H1 (cell line): ENCODE measurements around the gene CELF2. TPM values are rescaled to one million over a fixed set of nuclear protein-coding genes. Genes with fewer than 3 reads are reported as not detected.

Source experiments
- CTCF ChIA-PET: fragments of 300-600 bp; sonication (Branson Sonifier 250); formaldehyde crosslinking; loops from one replicate; lab custom pipeline; 2021; ENCODE audit not compliant: partially characterized antibody; lab: Charles Lee
- POLR2A ChIA-PET: fragments of 300-600 bp; sonication (Branson Sonifier 250); formaldehyde crosslinking; loops from one replicate; lab custom pipeline; 2021; ENCODE audit warnings: inconsistent platforms; ENCODE audit not compliant: partially characterized antibody; lab: Charles Lee
- DNase-seq, 2 experiments: peaks; one replicate each; pipeline versions ENCODE4 v3.0.0 to v3.0.0-alpha.2; 2010 to 2022; ENCODE audit warnings: low spot score in 2 of 2, low read depth in 1 of 2, mixed read lengths in 1 of 2
- FAIRE-seq: peaks from 2 replicates; lab custom pipeline; 2011; peaks lifted over from hg19 to GRCh38; lab: Jason Lieb, UNC
- H2AFZ ChIP-seq: 2 replicates; pipeline ENCODE4 v1.8.1; 2012; ENCODE audit warnings: low read length, inconsistent platforms
- H2AK5ac ChIP-seq: 2 replicates; pipeline ENCODE4 v1.6.1; 2013; ENCODE audit warnings: low read depth, low read length
- H2BK120ac ChIP-seq: replicated peaks from 2 replicates; pipeline ENCODE3; 2013; ENCODE audit warnings: low read depth, low read length, inconsistent platforms
- H2BK12ac ChIP-seq: 2 replicates; pipeline ENCODE4 v1.6.1; 2013; ENCODE audit warnings: low read depth, low read length
- H2BK15ac ChIP-seq: 2 replicates; pipeline ENCODE4 v1.6.1; 2013; ENCODE audit warnings: low read length
- H2BK20ac ChIP-seq: 2 replicates; pipeline ENCODE4 v1.6.1; 2013; ENCODE audit warnings: low read length
- H2BK5ac ChIP-seq: 2 replicates; pipeline ENCODE4 v1.6.1; 2013; ENCODE audit warnings: low read depth, low read length
- H3K14ac ChIP-seq: 2 replicates; pipeline ENCODE4 v1.6.1; 2013; ENCODE audit warnings: inconsistent platforms; ENCODE audit not compliant: insufficient read length
- H3K18ac ChIP-seq: 2 replicates; pipeline ENCODE4 v1.6.1; 2013; ENCODE audit warnings: low read length; ENCODE audit errors: extremely low read depth
- H3K23ac ChIP-seq: 2 replicates; pipeline ENCODE4 v1.6.1; 2013; ENCODE audit warnings: inconsistent platforms; ENCODE audit not compliant: insufficient read length
- H3K23me2 ChIP-seq: 2 replicates; pipeline ENCODE4 v1.6.1; 2013; ENCODE audit warnings: low read depth, low read length
- H3K27ac ChIP-seq: 2 replicates; pipeline ENCODE4 v1.6.1; 2011; ENCODE audit warnings: low read depth, low read length, inconsistent platforms
- H3K27me3 ChIP-seq, 4 experiments: replicated peaks in 1 of 4; 1 replicate in 1 of 4; 2 replicates in 3 of 4; pipeline versions ENCODE4 v1.6.1 to v1.8.1; 2011 to 2013; ENCODE audit warnings: low read length in 3 of 4, mild to moderate bottlenecking in 3 of 4, inconsistent platforms in 2 of 4, mixed read lengths in 2 of 4, moderate library complexity in 1 of 4; ENCODE audit not compliant: control insufficient read depth in 3 of 4, insufficient read depth in 3 of 4; ENCODE audit errors: extremely low read depth in 1 of 4
- H3K36me3 ChIP-seq, 4 experiments: 2 replicates each; pipeline versions ENCODE4 v1.6.1 to v1.8.1; 2011 to 2013; ENCODE audit warnings: mild to moderate bottlenecking in 4 of 4, low read length in 3 of 4, moderate library complexity in 2 of 4, control low read depth in 1 of 4, inconsistent platforms in 1 of 4; ENCODE audit not compliant: insufficient read depth in 4 of 4, control insufficient read depth in 2 of 4
- H3K4ac ChIP-seq: replicated peaks from 2 replicates; pipeline ENCODE3; 2013; ENCODE audit warnings: low read length, low read depth, mixed read lengths, inconsistent platforms; ENCODE audit not compliant: insufficient read length
- H3K4me1 ChIP-seq, 4 experiments: replicated peaks in 1 of 4; 1 replicate in 1 of 4; 2 replicates in 3 of 4; pipeline versions ENCODE4 v1.6.1 to v1.8.1; 2011 to 2013; ENCODE audit warnings: low read length in 3 of 4, inconsistent platforms in 2 of 4, mixed read lengths in 1 of 4; ENCODE audit not compliant: insufficient read depth in 4 of 4, control insufficient read depth in 3 of 4
- H3K4me2 ChIP-seq, 2 experiments: 2 replicates each; pipeline versions ENCODE4 v1.6.1 to v1.8.1; 2011 to 2013; ENCODE audit warnings: low read depth in 2 of 2, low read length in 2 of 2, control low read depth in 1 of 2, inconsistent platforms in 1 of 2, mild to moderate bottlenecking in 1 of 2; ENCODE audit not compliant: insufficient read depth in 1 of 2
- H3K4me3 ChIP-seq, 4 experiments: fragments of 200-600, 300-600 bp in 1 of 4; sonication (generic), shearing (Covaris generic), sonication (Bioruptor Twin) in 1 of 4; 2 replicates each; pipeline versions ENCODE4 v1.5.1 to v1.8.1; 2011 to 2016; ENCODE audit warnings: low read length in 4 of 4, low read depth in 3 of 4, control low read depth in 2 of 4, inconsistent platforms in 2 of 4, mild to moderate bottlenecking in 2 of 4, mixed read lengths in 1 of 4, moderate library complexity in 1 of 4; ENCODE audit not compliant: insufficient read depth in 2 of 4; ENCODE audit errors: extremely low read depth in 1 of 4
- H3K56ac ChIP-seq: replicated peaks from 2 replicates; pipeline ENCODE3; 2013; ENCODE audit warnings: low read depth, mild to moderate bottlenecking, mixed read lengths, low read length, inconsistent platforms; ENCODE audit not compliant: insufficient read length
- H3K79me1 ChIP-seq: 2 replicates; pipeline ENCODE4 v1.6.1; 2013; ENCODE audit warnings: low read depth, low read length, control low read depth
- H3K79me2 ChIP-seq, 2 experiments: 2 replicates each; pipeline versions ENCODE4 v1.6.1 to v1.8.1; 2012 to 2013; ENCODE audit warnings: low read length in 2 of 2, mild to moderate bottlenecking in 2 of 2, inconsistent platforms in 1 of 2; ENCODE audit not compliant: insufficient read depth in 2 of 2, control insufficient read depth in 1 of 2
- H3K9ac ChIP-seq, 4 experiments: replicated peaks in 1 of 4; 1 replicate in 1 of 4; 2 replicates in 3 of 4; pipeline versions ENCODE4 v1.6.1 to v1.8.1; 2011 to 2013; ENCODE audit warnings: low read depth in 3 of 4, low read length in 3 of 4, control low read depth in 2 of 4, mild to moderate bottlenecking in 2 of 4, moderate library complexity in 2 of 4, inconsistent platforms in 1 of 4; ENCODE audit errors: extremely low read depth in 1 of 4
- H3K9me3 ChIP-seq, 2 experiments: 2 replicates each; pipeline versions ENCODE4 v1.6.1 to v1.8.1; 2012 to 2013; ENCODE audit warnings: mild to moderate bottlenecking in 2 of 2, moderate library complexity in 2 of 2, control low read depth in 1 of 2, inconsistent platforms in 1 of 2, low read depth in 1 of 2, low read length in 1 of 2, mixed read lengths in 1 of 2; ENCODE audit not compliant: insufficient read depth in 2 of 2
- H4K20me1 ChIP-seq, 2 experiments: replicated peaks in 1 of 2; 2 replicates each; pipeline versions ENCODE3 to v1.8.1; 2011 to 2013; ENCODE audit warnings: inconsistent platforms in 2 of 2, low read length in 2 of 2, mild to moderate bottlenecking in 1 of 2; ENCODE audit not compliant: insufficient read depth in 2 of 2, control insufficient read depth in 1 of 2
- H4K5ac ChIP-seq: 2 replicates; pipeline ENCODE4 v1.6.1; 2013; ENCODE audit warnings: low read length, low read depth, mixed read lengths, inconsistent platforms; ENCODE audit not compliant: insufficient read length
- H4K8ac ChIP-seq: 2 replicates; pipeline ENCODE4 v1.8.0; 2013; ENCODE audit warnings: mild to moderate bottlenecking, moderate library complexity, low read length, inconsistent platforms; ENCODE audit not compliant: insufficient read depth; ENCODE audit errors: extremely low read depth
- H4K91ac ChIP-seq: replicated peaks from 2 replicates; pipeline ENCODE3; 2013; ENCODE audit warnings: low read length, mixed read lengths, inconsistent platforms; ENCODE audit not compliant: insufficient read length
- MAFK ChIP-seq: IDR thresholded peaks from 2 replicates; pipeline ENCODE4 v1.6.1; 2012; ENCODE audit warnings: low read depth, mild to moderate bottlenecking, improper control_type of control experiment, low read length
- TCF12 ChIP-seq: IDR thresholded peaks from 2 replicates; pipeline ENCODE4 v1.6.1; 2011; ENCODE audit warnings: low read depth, mild to moderate bottlenecking, low read length
- WGBS, 2 experiments: shearing (Covaris generic) in 1 of 2; methylation state at CpG; one replicate each; pipeline versions ENCODE4 v1.1.6 to v1.1.7; 2013 to 2015; ENCODE audit warnings: low lambda C conversion rate in 2 of 2, mixed read lengths in 2 of 2, inconsistent platforms in 1 of 2, low coverage in 1 of 2, missing lambda C conversion rate in 1 of 2; ENCODE audit not compliant: insufficient replicate concordance in 2 of 2, insufficient coverage in 1 of 2, insufficient read length in 1 of 2; ENCODE audit errors: extremely low coverage in 1 of 2, missing lambda C conversion rate in 1 of 2; 5-methylcytosine and 5-hydroxymethylcytosine counted together
- polyA plus RNA-seq, 7 experiments: library from polyadenylated mRNA; depleted of rRNA in 3 of 7; stranded (reverse) in 5 of 7; unstranded in 2 of 7; fragments of >200 nt in 5 of 7; fragments of 200-250 nt in 2 of 7; gene quantifications; 1 replicate in 5 of 7; 2 replicates in 1 of 7; 4 replicates in 1 of 7; pipeline versions ENCODE4 v1.2.1 to v1.2.3, GENCODE V29; 2011 to 2013; ENCODE audit warnings: missing spikeins in 2 of 7, mixed read lengths in 2 of 7
- total RNA-seq: library from RNA; stranded (reverse); fragmentation: NEBNext Ultra II Directional; extraction: Animal tissue kit (Norgen Biotek cat#: 25700); gene quantifications from 2 replicates; pipeline ENCODE4 v1.2.1, GENCODE V29; 2021

The CELF2 gene
- total and polyA plus RNA-seq, 2 of the 8 experiments (the other 6 are each of a cell fraction or from before 2014, with no cell fraction given), result 18.3 to 22.7 TPM

DNA sequence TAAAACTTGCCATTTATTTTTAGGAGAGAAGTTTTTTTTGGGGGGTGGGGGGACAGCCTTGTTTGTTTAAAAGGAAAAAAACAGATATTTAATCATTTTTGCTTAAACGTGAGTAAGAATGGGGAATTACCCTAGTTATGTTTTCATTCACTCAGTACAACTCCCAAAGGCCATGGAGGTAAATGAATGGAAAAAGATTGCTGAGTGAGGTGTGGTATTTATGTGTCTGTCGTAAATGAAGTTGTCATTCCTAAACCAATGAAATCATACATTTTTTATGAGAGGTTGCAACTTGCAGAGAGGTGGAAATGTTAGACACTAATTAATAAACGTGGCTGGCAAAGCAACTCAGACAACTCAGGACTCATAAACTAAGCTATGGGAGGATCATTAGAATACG is 218.1 kb downstream of the CELF2 start:
- H3K4me1 ChIP-seq, result no peaks in the 10 kb centered on the region
- H3K79me2 ChIP-seq, result no peaks in the 10 kb centered on the region
- no peak overlapping the region for H3K27ac ChIP-seq
- H2BK20ac ChIP-seq, result no peak overlapping the region
- H4K91ac ChIP-seq, result no peak overlapping the region
- no peak for FAIRE-seq
- H3K18ac ChIP-seq, result no peak overlapping the region
- H3K23ac ChIP-seq, result no peak overlapping the region
- POLR2A ChIA-PET, result no interaction called here
- H2AK5ac ChIP-seq, result no peak overlapping the region
- H4K8ac ChIP-seq, result no peak overlapping the region
- H3K4me3 ChIP-seq, result no peak overlapping the region
- WGBS, 2 experiments, result 86% methylated on average over 4 of the region's 4 CpGs; no CpG with 5 or more reads in 1 of the 2 experiments
- H3K79me1 ChIP-seq, result no peaks in the 10 kb centered on the region
- no peak overlapping the region for H2BK120ac ChIP-seq
- H3K14ac ChIP-seq, result no peak overlapping the region
- H3K56ac ChIP-seq, result no peak overlapping the region
- no peak overlapping the region for H3K4ac ChIP-seq
- no peak overlapping the region for H2BK12ac ChIP-seq
- no peak for DNase-seq
- H3K4me2 ChIP-seq, result no peak overlapping the region
- H3K9ac ChIP-seq, result no peak overlapping the region
- H2BK5ac ChIP-seq, result no peak overlapping the region
- peaks cover 0 to 1% of the 10 kb centered on the region in 2 experiments for H4K20me1 ChIP-seq
- H3K27me3 ChIP-seq, result no peaks in the 10 kb centered on the region
- H3K23me2 ChIP-seq, result no peaks in the 10 kb centered on the region
- H3K36me3 ChIP-seq, result no peaks in the 10 kb centered on the region
- H2AFZ ChIP-seq, result no peak overlapping the region
- no peak overlapping the region for H2BK15ac ChIP-seq
- TF ChIP-seq TCF12 (no peak), MAFK (no peak)
- TF ChIP-seq, all 59 proteins: peak for 0
- CTCF ChIA-PET, result interaction anchor here (0.9 to 1.4 kb wide), 2 partner anchors 12 to 16 kb away, joined by 3 to 4 read pairs; no protein-coding TSS in a partner anchor
- H3K9me3 ChIP-seq, result no peaks in the 10 kb centered on the region
- H4K5ac ChIP-seq, result no peak overlapping the region
